Caco-2 (cell line): Measurements from ENCODE around the gene STK38L. TPM values are rescaled to one million over a fixed set of nuclear protein-coding genes. Genes with fewer than 3 reads are reported as not detected.

ENCODE experiments used
- BruUV-seq: library from RNA; stranded (reverse); fragments of 400-500 nt; replicated peaks from 2 replicates; lab custom pipeline; 2021; lab: Mats Ljungman, UMichigan
- CTCF ChIA-PET: fragments of 300-600 bp; sonication (Branson Sonifier 250); formaldehyde crosslinking; loops from one replicate; lab custom pipeline; 2022; ENCODE audit warnings: antibody characterized with exemption; lab: Charles Lee
- POLR2A ChIA-PET: fragments of 300-600 bp; sonication (Branson Sonifier 250); formaldehyde crosslinking; loops from one replicate; lab custom pipeline; 2022; ENCODE audit warnings: antibody characterized with exemption; lab: Charles Lee
- DNase-seq, 2 experiments: peaks; one replicate each; pipeline versions ENCODE4 v3.0.0 to v3.0.0-alpha.2; 2020 to 2022
- H3K27me3 ChIP-seq: replicated peaks from 2 replicates; pipeline ENCODE4 v1.6.0; 2011; ENCODE audit warnings: low read length; ENCODE audit not compliant: control insufficient read depth, insufficient read depth
- H3K36me3 ChIP-seq: 2 replicates; pipeline ENCODE4 v1.5.1; 2011; ENCODE audit warnings: low read length; ENCODE audit not compliant: control insufficient read depth, insufficient read depth
- H3K4me1 ChIP-seq: fragments of 250-450 bp; sonication (Bioruptor Pico); 2 replicates; pipeline ENCODE4 v1.5.1; 2020; ENCODE audit warnings: mild to moderate bottlenecking
- H3K4me3 ChIP-seq: 2 replicates; pipeline ENCODE4 v1.5.1; 2011; ENCODE audit warnings: low read depth, mild to moderate bottlenecking, control low read depth, low read length
- H3K9me3 ChIP-seq: fragments of 250-450 bp; sonication (Bioruptor Pico); 2 replicates; pipeline ENCODE4 v1.5.1; 2020; ENCODE audit warnings: mild to moderate bottlenecking, moderate library complexity
- H3K27ac Mint-ChIP-seq: one replicate; pipeline ENCODE4 v1.8.0; 2022; ENCODE audit warnings: mixed read lengths; ENCODE audit not compliant: unreplicated experiment
- H3K27me3 Mint-ChIP-seq: one replicate; pipeline ENCODE4 v1.8.0; 2022; ENCODE audit warnings: mixed read lengths; ENCODE audit not compliant: insufficient read depth, unreplicated experiment
- H3K36me3 Mint-ChIP-seq: one replicate; pipeline ENCODE4 v1.8.0; 2022; ENCODE audit warnings: mild to moderate bottlenecking, mixed read lengths; ENCODE audit not compliant: insufficient read depth, unreplicated experiment
- H3K4me1 Mint-ChIP-seq: one replicate; pipeline ENCODE4 v1.8.0; 2022; ENCODE audit warnings: low read depth, mixed read lengths; ENCODE audit not compliant: unreplicated experiment
- H3K4me3 Mint-ChIP-seq: one replicate; pipeline ENCODE4 v1.8.0; 2022; ENCODE audit warnings: mild to moderate bottlenecking, moderate library complexity, mixed read lengths; ENCODE audit not compliant: unreplicated experiment
- H3K9me3 Mint-ChIP-seq: one replicate; pipeline ENCODE4 v1.8.0; 2022; ENCODE audit warnings: mixed read lengths; ENCODE audit not compliant: unreplicated experiment
- intact Hi-C: fragments of 100-400 bp; cut with micrococcal nuclease; formaldehyde crosslinking; loops from one replicate; pipeline ENCODE4 v1.10.0; 2022; ENCODE audit not compliant: unreplicated experiment
- total RNA-seq: library from RNA; stranded (reverse); gene quantifications from 2 replicates; pipeline ENCODE4 v1.2.3, GENCODE V29; 2022
- TF ChIP-seq, protein P1 (sequence below), 2 experiments: fragments of 200-600 bp in 1 of 2; IDR thresholded peaks; 1 replicate in 1 of 2; 2 replicates in 1 of 2; pipeline versions ENCODE4 v1.5.1 to v1.8.0; 2011 to 2022; ENCODE audit warnings: antibody characterized with exemption in 1 of 2, control low read depth in 1 of 2, inconsistent platforms in 1 of 2, low read depth in 1 of 2, low read length in 1 of 2, mild to moderate bottlenecking in 1 of 2, moderate library complexity in 1 of 2; ENCODE audit not compliant: insufficient read depth in 1 of 2, severe bottlenecking in 1 of 2, unreplicated experiment in 1 of 2

The STK38L gene
- total RNA-seq, 1 experiment from 2014 or later: 59.4 TPM

DNA sequence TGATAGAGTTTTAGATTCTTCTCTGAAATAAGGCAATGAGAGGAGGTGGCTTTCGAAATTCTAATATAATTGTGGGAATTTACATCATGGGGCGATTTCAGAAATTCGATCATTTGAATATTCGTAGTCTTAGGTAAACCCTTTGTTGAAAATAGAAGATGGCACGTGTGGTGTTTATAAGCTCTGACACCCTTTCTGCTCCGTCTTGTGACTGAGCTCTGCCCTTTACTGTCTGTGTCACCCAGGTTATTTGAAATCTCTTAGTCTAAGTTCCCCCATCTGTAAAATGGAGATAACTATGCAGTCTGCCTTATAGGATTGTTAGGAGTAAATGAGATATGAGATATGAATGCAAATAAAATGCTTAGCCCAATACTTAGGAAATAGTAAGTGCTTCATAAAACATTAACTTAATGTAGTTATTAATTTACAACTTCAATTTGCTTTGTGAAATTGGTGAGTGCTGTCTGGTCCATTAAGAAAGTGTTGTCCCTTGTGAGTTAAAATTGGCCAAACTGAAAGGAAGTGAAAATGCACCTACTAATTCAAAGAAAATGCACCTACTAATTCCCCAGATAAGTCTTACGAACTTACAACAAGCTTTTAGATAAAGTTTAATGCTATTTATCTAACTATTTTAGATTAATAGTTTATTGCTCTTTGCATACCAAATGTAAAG is 90.1 kb downstream of the STK38L start:
- CTCF ChIA-PET: interaction anchor here (0.6 to 1.0 kb wide), 3 partner anchors 8 to 91 kb away, joined by 3 to 5 read pairs (median 4); no protein-coding TSS in a partner anchor
- Mint-ChIP-seq H3K9me3 (no peaks in the 10 kb centered on the region), H3K27ac (peak overlapping the region; percentile 43), H3K4me3 (peak overlapping the region; percentile 80), H3K36me3 (peaks cover 6% of the 10 kb centered on the region), H3K4me1 (peaks cover 51% of the 10 kb centered on the region), H3K27me3 (no peaks in the 10 kb centered on the region)
- intact Hi-C loops: no loop called here
- no peaks in the 10 kb centered on the region for H3K36me3 ChIP-seq
- H3K4me3 ChIP-seq: peak overlapping the region; percentile 87
- DNase-seq: no peak
- peaks cover 34% of the 10 kb centered on the region for H3K4me1 ChIP-seq
- TF ChIP-seq, protein P1, sequence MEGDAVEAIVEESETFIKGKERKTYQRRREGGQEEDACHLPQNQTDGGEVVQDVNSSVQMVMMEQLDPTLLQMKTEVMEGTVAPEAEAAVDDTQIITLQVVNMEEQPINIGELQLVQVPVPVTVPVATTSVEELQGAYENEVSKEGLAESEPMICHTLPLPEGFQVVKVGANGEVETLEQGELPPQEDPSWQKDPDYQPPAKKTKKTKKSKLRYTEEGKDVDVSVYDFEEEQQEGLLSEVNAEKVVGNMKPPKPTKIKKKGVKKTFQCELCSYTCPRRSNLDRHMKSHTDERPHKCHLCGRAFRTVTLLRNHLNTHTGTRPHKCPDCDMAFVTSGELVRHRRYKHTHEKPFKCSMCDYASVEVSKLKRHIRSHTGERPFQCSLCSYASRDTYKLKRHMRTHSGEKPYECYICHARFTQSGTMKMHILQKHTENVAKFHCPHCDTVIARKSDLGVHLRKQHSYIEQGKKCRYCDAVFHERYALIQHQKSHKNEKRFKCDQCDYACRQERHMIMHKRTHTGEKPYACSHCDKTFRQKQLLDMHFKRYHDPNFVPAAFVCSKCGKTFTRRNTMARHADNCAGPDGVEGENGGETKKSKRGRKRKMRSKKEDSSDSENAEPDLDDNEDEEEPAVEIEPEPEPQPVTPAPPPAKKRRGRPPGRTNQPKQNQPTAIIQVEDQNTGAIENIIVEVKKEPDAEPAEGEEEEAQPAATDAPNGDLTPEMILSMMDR (IDR thresholded peaks at IDR 0.05; ENCODE audit: insufficient read depth in 1 of 2, low read depth in 1 of 2, low read length in 1 of 2, severe bottlenecking in 1 of 2, unreplicated experiment in 1 of 2): no peak
- H3K9me3 ChIP-seq: no peaks in the 10 kb centered on the region
- TSS peak; percentile 62 for BruUV-seq
- POLR2A ChIA-PET: interaction anchor here (0.6 to 1.9 kb wide), 3 partner anchors 90 to 320 kb away, joined by 3 to 8 read pairs (median 3); partner anchors contain the start of genes MED21, STK38L and TM7SF3
- H3K27me3 ChIP-seq: no peaks in the 10 kb centered on the region

DNA sequence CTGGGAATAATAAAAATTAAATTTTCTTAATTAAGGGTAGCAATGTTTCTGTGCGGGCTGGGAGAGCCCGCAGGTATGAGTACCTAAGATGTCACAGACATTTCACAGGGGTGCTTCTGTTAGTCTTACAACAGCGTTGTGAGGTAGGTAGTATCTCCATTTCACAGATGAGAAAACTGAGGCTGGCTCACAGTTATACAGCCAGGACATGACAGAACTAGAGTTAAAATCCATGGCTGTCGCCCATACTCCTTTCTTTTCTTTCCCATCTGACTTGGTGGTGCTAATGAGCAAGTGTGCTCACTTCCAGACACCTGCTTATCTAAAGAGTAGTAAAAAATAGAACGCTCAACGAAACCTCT is 90.6 kb downstream of the STK38L start:
- DNase-seq: no peak
- H3K9me3 Mint-ChIP-seq: no peaks in the 10 kb centered on the region
- H3K27me3 Mint-ChIP-seq: no peaks in the 10 kb centered on the region
- Histone ChIP-seq H3K4me1 (peaks cover 34% of the 10 kb centered on the region), H3K36me3 (no peaks in the 10 kb centered on the region), H3K27me3 (no peaks in the 10 kb centered on the region), H3K4me3 (no peak overlapping the region), H3K9me3 (no peaks in the 10 kb centered on the region)
- intact Hi-C loops: no loop called here
- ChIA-PET CTCF (no interaction called here), POLR2A (interaction anchor here (0.6 kb wide), 1 partner anchor 312 kb away, joined by 3 read pairs; the partner anchor contains the start of gene MED21)
- no peak overlapping the region for H3K27ac Mint-ChIP-seq
- no TSS peak for BruUV-seq
- no peak overlapping the region for H3K4me3 Mint-ChIP-seq
- peaks cover 49% of the 10 kb centered on the region for H3K4me1 Mint-ChIP-seq
- TF ChIP-seq, protein P1 (IDR thresholded peaks at IDR 0.05; ENCODE audit: insufficient read depth in 1 of 2, low read depth in 1 of 2, low read length in 1 of 2, severe bottlenecking in 1 of 2, unreplicated experiment in 1 of 2): no peak
- H3K36me3 Mint-ChIP-seq: peaks cover 6% of the 10 kb centered on the region

DNA sequence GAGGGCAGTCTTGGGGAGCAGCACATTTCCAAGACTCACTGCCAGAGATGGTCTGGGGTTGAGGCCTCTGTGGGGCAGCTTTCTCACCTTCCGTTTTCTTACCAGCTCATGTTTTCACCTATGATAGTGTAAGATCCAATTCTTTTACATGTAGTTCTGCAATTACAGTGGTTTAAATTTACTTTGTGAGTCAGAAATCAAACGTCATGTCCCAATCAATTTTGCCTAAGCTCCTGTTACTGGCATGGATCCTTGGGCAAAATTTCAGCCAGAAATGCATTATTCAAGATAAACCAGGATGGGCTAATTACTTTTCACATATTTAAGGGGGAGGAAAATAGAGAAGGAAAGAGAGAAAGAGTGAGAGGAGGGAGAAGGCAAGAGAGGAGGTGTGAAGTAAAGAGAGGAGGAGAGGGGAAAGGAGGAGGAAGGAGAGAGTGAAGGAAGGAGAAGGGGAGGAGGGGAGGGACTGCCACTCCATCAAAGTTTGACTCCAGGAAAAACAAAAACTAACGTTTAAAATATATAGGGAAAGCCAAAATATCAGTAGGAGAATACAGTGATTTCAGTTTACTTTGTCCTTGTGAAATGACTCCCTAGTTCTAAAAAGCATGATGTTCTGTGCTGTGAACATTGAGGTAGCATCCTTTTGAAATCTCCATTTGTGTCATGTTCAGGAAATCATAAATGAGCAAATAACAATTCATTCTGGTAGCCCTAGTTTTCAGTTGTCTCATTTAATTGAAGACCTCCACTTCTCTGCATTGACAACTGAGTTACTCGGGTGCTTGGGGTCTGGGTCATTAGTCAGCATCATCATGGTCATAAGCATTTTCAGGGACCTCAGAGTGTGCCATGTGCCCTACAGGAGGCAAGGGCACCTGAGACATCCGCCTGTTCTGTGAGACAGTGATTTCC is 91.5 kb downstream of the STK38L start:
- BruUV-seq: no TSS peak
- Histone ChIP-seq H3K4me3 (no peak overlapping the region), H3K9me3 (no peaks in the 10 kb centered on the region), H3K4me1 (peaks cover 32% of the 10 kb centered on the region), H3K27me3 (no peaks in the 10 kb centered on the region), H3K36me3 (no peaks in the 10 kb centered on the region)
- POLR2A ChIA-PET: no interaction called here
- Mint-ChIP-seq H3K27ac (no peak overlapping the region), H3K4me1 (peaks cover 44% of the 10 kb centered on the region), H3K9me3 (no peaks in the 10 kb centered on the region), H3K27me3 (no peaks in the 10 kb centered on the region), H3K36me3 (peaks cover 6% of the 10 kb centered on the region), H3K4me3 (no peak overlapping the region)
- DNase-seq: no peak
- intact Hi-C loops: no loop called here
- TF ChIP-seq, protein P1 (IDR thresholded peaks at IDR 0.05; ENCODE audit: insufficient read depth in 1 of 2, low read depth in 1 of 2, low read length in 1 of 2, severe bottlenecking in 1 of 2, unreplicated experiment in 1 of 2): no peak
- CTCF ChIA-PET: no interaction called here
